Mesendoderm (in vitro differentiated cells): ENCODE data around the gene GLT6D1.

Experiments
- DNase-seq: peaks from one replicate; pipeline ENCODE4 v3.0.0; 2013
- H2AK5ac ChIP-seq: 2 replicates; pipeline ENCODE4 v1.6.1; 2013; ENCODE audit warnings: low read length, inconsistent platforms
- H2BK120ac ChIP-seq: 2 replicates; pipeline ENCODE4 v1.6.1; 2013; ENCODE audit warnings: low read depth, mild to moderate bottlenecking, low read length, moderate library complexity, mixed read lengths
- H2BK15ac ChIP-seq: replicated peaks from 2 replicates; pipeline ENCODE4 v1.6.1; 2013; ENCODE audit warnings: low read depth, mild to moderate bottlenecking, moderate library complexity
- H2BK5ac ChIP-seq: 2 replicates; pipeline ENCODE4 v1.6.1; 2013; ENCODE audit warnings: low read length, inconsistent platforms
- H3K18ac ChIP-seq: 2 replicates; pipeline ENCODE4 v1.6.1; 2013; ENCODE audit warnings: mild to moderate bottlenecking, low read length, mixed read lengths
- H3K23ac ChIP-seq: one replicate; pipeline ENCODE4 v1.6.1; 2013; ENCODE audit warnings: low read length
- H3K27ac ChIP-seq: 2 replicates; pipeline ENCODE4 v1.5.1; 2013; ENCODE audit warnings: low read depth, mild to moderate bottlenecking, inconsistent platforms, low read length, moderate library complexity
- H3K27me3 ChIP-seq: 2 replicates; pipeline ENCODE4 v1.6.1; 2013; ENCODE audit warnings: low read length, control low read depth, mild to moderate bottlenecking, inconsistent platforms; ENCODE audit not compliant: insufficient read depth, poor library complexity
- H3K36me3 ChIP-seq: 2 replicates; pipeline ENCODE4 v1.6.1; 2013; ENCODE audit warnings: low read length, inconsistent platforms; ENCODE audit not compliant: control insufficient read depth, insufficient read depth
- H3K4ac ChIP-seq: one replicate; pipeline ENCODE4 v1.6.1; 2013; ENCODE audit warnings: low read depth, mild to moderate bottlenecking, low read length, moderate library complexity
- H3K4me1 ChIP-seq: 2 replicates; pipeline ENCODE4 v1.6.1; 2013; ENCODE audit warnings: low read depth, low read length, inconsistent platforms; ENCODE audit not compliant: control insufficient read depth
- H3K4me2 ChIP-seq: 2 replicates; pipeline ENCODE4 v1.6.1; 2013; ENCODE audit warnings: low read length
- H3K4me3 ChIP-seq: 2 replicates; pipeline ENCODE4 v1.5.1; 2013; ENCODE audit warnings: mild to moderate bottlenecking, low read length
- H3K56ac ChIP-seq: one replicate; pipeline ENCODE4 v1.6.1; 2013; ENCODE audit warnings: low read length
- H3K79me1 ChIP-seq: 2 replicates; pipeline ENCODE4 v1.6.1; 2013; ENCODE audit warnings: low read length, inconsistent platforms
- H3K79me2 ChIP-seq: 2 replicates; pipeline ENCODE4 v1.6.1; 2013; ENCODE audit warnings: mild to moderate bottlenecking, low read length; ENCODE audit not compliant: control insufficient read depth, insufficient read depth
- H3K9ac ChIP-seq: 2 replicates; pipeline ENCODE4 v1.6.1; 2013; ENCODE audit warnings: low read length, inconsistent platforms
- H4K5ac ChIP-seq: one replicate; pipeline ENCODE4 v1.6.1; 2013; ENCODE audit warnings: low read length
- H4K8ac ChIP-seq: one replicate; pipeline ENCODE4 v1.6.1; 2013; ENCODE audit warnings: low read depth, mild to moderate bottlenecking, control low read depth, low read length, moderate library complexity
- WGBS: extraction: QIAGEN DNeasy Blood & Tissue Kit; methylation state at CpG from one replicate; pipeline ENCODE4 v1.1.7; 2013; ENCODE audit warnings: low lambda C conversion rate, missing lambda C conversion rate; ENCODE audit not compliant: insufficient coverage; ENCODE audit errors: extremely low coverage; 5-methylcytosine and 5-hydroxymethylcytosine counted together

Gene GLT6D1

DNA sequence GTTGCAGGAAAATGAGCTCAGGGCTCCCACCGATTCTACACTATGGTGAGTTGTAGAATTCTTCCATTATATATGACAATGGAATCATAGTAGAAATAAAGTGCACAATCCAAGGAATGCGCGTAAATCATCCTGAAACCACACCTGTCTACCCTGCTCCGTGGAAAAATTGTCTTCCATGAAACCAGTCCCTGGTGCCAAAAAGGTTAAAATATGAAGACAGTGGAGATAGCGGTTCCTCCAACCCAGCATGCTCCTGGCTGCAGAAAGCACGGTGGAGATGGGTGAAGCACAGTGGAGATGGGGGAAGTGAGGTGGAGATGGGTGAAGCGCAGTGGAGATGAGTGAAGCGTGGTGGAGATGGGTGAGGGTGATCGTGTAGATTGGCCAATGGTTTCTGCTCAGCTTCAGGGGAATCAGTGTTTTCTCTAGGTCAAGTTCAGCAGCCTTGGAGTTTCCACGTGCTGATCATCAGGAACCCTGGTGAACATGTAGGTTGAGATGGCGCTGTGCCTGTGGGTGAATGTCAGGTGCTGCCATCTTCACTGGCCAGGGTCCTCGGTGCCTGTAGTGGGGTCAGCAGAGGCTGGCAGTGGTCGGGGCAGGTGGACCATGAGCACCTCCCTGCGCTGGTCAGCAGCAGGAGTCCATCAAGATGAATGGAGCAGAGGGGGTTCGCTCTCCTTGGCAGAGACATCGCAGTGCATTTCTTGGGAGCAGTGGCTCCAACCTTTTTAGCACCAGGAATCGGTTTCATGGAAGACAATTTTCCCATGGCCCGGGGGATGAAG is 57.5 kb downstream of the GLT6D1 start:
- no peak overlapping the region for H3K4me2 ChIP-seq

GRCh38 chr9:135580664-135581380 is 58.5 kb downstream of the GLT6D1 start:
- no peak overlapping the region for H3K27ac ChIP-seq
- H2BK5ac ChIP-seq, result no peak overlapping the region
- no peak overlapping the region for H3K4me3 ChIP-seq
- no peak overlapping the region for H3K4me2 ChIP-seq
- no peak overlapping the region for H3K23ac ChIP-seq
- H3K36me3 ChIP-seq, result no peaks in the 10 kb centered on the region
- H2BK15ac ChIP-seq, result no peak overlapping the region
- H3K4ac ChIP-seq, result no peak overlapping the region
- no peak overlapping the region for H3K56ac ChIP-seq
- H2BK120ac ChIP-seq, result no peak overlapping the region
- no CpG with 5 or more reads among the region's 11 CpGs for WGBS
- H3K79me2 ChIP-seq, result no peaks in the 10 kb centered on the region
- H4K5ac ChIP-seq, result no peak overlapping the region
- no peak overlapping the region for H4K8ac ChIP-seq
- no peak for DNase-seq
- H2AK5ac ChIP-seq, result no peak overlapping the region
- no peaks in the 10 kb centered on the region for H3K4me1 ChIP-seq
- H3K27me3 ChIP-seq, result no peaks in the 10 kb centered on the region
- no peak overlapping the region for H3K9ac ChIP-seq
- no peaks in the 10 kb centered on the region for H3K79me1 ChIP-seq
- H3K18ac ChIP-seq, result no peak overlapping the region

More for the DNA sequence above, 57.5 kb downstream of the GLT6D1 start:
- Histone ChIP-seq H3K79me1 (no peaks in the 10 kb centered on the region), H4K8ac (no peak overlapping the region), H3K27ac (no peak overlapping the region), H3K4me3 (no peak overlapping the region), H2AK5ac (no peak overlapping the region), H3K4me1 (no peaks in the 10 kb centered on the region), H2BK120ac (no peak overlapping the region), H3K23ac (no peak overlapping the region), H3K56ac (no peak overlapping the region), H2BK15ac (no peak overlapping the region), H3K9ac (no peak overlapping the region), H3K36me3 (no peaks in the 10 kb centered on the region), H3K18ac (no peak overlapping the region), H2BK5ac (no peak overlapping the region), H3K4ac (no peak overlapping the region), H4K5ac (no peak overlapping the region), H3K79me2 (no peaks in the 10 kb centered on the region), H3K27me3 (no peaks in the 10 kb centered on the region)
- WGBS, result no CpG with 5 or more reads among the region's 18 CpGs
- DNase-seq, result no peak

DNA sequence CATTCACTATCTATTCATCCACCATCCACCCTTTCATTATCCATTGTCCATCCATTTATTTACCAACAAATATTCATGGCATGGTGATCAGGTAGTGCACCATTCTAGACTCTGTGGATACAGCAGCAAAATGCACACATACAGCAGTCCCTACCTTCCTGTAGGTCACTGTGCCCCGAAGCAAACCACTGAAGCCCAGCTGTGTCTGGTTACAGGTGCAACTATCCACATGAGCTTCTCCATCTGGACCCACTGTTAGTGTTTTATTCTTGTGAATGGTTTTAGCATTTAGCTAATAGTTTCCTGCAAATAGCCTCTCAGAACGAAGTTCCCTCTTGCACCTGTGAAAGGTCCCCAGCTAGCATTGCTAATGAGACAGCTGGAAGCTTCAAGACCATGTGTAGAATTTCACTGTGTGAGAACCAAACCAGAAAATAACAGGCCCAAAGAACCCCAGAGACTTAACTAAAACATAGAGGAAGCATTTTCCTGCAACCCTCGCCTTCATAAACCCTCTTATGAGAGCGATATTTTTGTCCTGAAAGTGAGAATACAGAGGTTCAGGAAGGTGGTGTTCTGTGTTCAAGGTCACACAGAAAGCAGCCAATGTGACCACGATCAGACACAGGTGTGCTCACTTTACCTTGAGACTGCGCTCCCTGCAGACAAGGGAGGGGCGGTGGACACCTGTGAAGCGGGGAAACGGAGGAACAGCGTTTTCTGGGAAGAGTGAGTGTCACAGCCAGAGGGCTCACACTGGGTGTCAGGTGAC is 59.3 kb downstream of the GLT6D1 start:
- H3K4me2 ChIP-seq, result no peak overlapping the region
- H2BK15ac ChIP-seq, result no peak overlapping the region
- no peak overlapping the region for H3K18ac ChIP-seq
- no peaks in the 10 kb centered on the region for H3K4me1 ChIP-seq
- no peaks in the 10 kb centered on the region for H3K36me3 ChIP-seq
- H4K5ac ChIP-seq, result no peak overlapping the region
- no peaks in the 10 kb centered on the region for H3K79me1 ChIP-seq
- H3K9ac ChIP-seq, result no peak overlapping the region
- H3K27me3 ChIP-seq, result no peaks in the 10 kb centered on the region
- no peaks in the 10 kb centered on the region for H3K79me2 ChIP-seq
- H2BK5ac ChIP-seq, result no peak overlapping the region
- WGBS, result no CpG with 5 or more reads among the region's 10 CpGs
- H3K4ac ChIP-seq, result no peak overlapping the region
- DNase-seq, result no peak
- H2AK5ac ChIP-seq, result no peak overlapping the region
- H2BK120ac ChIP-seq, result no peak overlapping the region
- H3K56ac ChIP-seq, result no peak overlapping the region
- no peak overlapping the region for H3K4me3 ChIP-seq
- no peak overlapping the region for H3K27ac ChIP-seq
- no peak overlapping the region for H4K8ac ChIP-seq
- no peak overlapping the region for H3K23ac ChIP-seq

- H4K8ac ChIP-seq, result no peak overlapping the region
- H3K4me3 ChIP-seq, result no peak overlapping the region
- no peaks in the 10 kb centered on the region for H3K79me2 ChIP-seq
- H3K79me1 ChIP-seq, result no peaks in the 10 kb centered on the region
- no peak overlapping the region for H2BK15ac ChIP-seq
- H3K36me3 ChIP-seq, result no peaks in the 10 kb centered on the region
- no peak overlapping the region for H3K18ac ChIP-seq
- H3K9ac ChIP-seq, result no peak overlapping the region
- no peak overlapping the region for H4K5ac ChIP-seq
- H2BK120ac ChIP-seq, result no peak overlapping the region
- H3K56ac ChIP-seq, result no peak overlapping the region
- H3K27ac ChIP-seq, result no peak overlapping the region
- H3K4ac ChIP-seq, result no peak overlapping the region
- no peak overlapping the region for H3K4me2 ChIP-seq
- no peak overlapping the region for H2AK5ac ChIP-seq
- no peak for DNase-seq
- no peaks in the 10 kb centered on the region for H3K4me1 ChIP-seq
- H3K23ac ChIP-seq, result no peak overlapping the region
- H2BK5ac ChIP-seq, result no peak overlapping the region
- 100% methylated on average over 2 of the region's 2 CpGs for whole genome bisulfite sequencing
- H3K27me3 ChIP-seq, result no peaks in the 10 kb centered on the region
Measured at GRCh38 chr9:135579356-135579755, 60.0 kb downstream of the GLT6D1 start.

DNA sequence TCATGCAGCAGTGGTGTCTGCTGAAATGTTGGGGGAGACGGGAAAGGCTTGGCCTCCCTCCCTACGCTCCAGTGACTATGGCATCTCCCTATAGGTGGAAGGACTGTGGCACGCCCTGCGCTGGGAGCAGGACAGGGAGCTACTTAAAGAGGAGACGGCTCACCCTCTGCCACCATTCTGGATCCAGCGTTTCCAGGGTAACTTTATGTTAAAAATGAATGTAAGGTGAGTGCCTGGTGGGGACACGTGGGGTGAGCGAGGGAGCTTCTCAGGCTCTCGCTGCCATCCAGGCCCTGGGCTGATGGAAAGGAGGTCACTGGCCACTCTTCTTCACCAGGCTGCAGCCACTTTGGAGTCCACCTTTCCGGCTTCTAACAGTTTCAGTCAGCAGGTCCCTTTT is 62.1 kb downstream of the GLT6D1 start:
- Histone ChIP-seq H3K4me3 (no peak overlapping the region), H2BK5ac (no peak overlapping the region), H3K18ac (no peak overlapping the region), H3K27ac (no peak overlapping the region), H2AK5ac (no peak overlapping the region), H3K79me1 (no peaks in the 10 kb centered on the region), H3K4me1 (no peaks in the 10 kb centered on the region), H3K9ac (no peak overlapping the region), H3K27me3 (no peaks in the 10 kb centered on the region), H3K4me2 (no peak overlapping the region), H2BK15ac (no peak overlapping the region), H3K79me2 (no peaks in the 10 kb centered on the region), H3K4ac (no peak overlapping the region), H4K5ac (no peak overlapping the region), H3K36me3 (no peaks in the 10 kb centered on the region), H2BK120ac (no peak overlapping the region), H3K23ac (no peak overlapping the region), H3K56ac (no peak overlapping the region), H4K8ac (no peak overlapping the region)
- no CpG with 5 or more reads among the region's 10 CpGs for WGBS
- no peak for DNase-seq
